HG03025 (cell line): ENCODE data around the gene TFAP2A.

ENCODE experiments used
- ATAC-seq: cut with Tn5 transposase; IDR thresholded peaks from one replicate; pipeline ENCODE4 v1.9.1; 2021; ENCODE audit warnings: mild to moderate bottlenecking, moderate library complexity; ENCODE audit not compliant: unreplicated experiment, low FRiP score

The TFAP2A gene

DNA sequence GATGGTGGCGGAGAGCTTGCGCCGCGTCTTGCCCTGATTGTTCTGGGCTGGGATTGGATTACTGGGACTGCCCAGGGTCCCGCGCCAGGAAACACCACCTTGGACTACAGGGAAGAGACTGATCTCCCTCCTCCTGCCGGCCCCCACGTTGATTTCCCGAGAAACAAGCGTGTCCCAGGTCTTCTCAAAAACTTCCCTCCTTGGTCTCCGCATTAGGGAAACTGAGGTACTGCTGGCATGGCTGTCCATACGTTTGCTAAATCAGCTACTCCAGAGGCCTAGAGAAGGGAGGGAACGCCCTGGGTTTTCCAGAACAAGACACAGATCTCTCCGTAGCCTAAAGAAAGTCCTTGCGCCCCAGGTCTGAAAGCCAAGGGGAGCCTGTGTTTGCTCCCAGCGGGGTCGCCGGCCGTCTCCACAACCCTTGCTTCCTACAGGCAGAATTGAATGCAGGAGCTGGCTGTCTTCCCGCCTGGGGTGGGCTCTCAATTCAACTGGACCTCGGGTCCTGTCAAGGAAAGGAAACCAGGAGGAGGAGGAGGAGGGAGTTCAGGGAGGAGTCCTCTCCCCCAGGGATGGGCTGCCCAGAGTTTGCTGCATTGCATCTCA lies 29.2 kb downstream of the TFAP2A start:
- ATAC-seq: no peak

DNA sequence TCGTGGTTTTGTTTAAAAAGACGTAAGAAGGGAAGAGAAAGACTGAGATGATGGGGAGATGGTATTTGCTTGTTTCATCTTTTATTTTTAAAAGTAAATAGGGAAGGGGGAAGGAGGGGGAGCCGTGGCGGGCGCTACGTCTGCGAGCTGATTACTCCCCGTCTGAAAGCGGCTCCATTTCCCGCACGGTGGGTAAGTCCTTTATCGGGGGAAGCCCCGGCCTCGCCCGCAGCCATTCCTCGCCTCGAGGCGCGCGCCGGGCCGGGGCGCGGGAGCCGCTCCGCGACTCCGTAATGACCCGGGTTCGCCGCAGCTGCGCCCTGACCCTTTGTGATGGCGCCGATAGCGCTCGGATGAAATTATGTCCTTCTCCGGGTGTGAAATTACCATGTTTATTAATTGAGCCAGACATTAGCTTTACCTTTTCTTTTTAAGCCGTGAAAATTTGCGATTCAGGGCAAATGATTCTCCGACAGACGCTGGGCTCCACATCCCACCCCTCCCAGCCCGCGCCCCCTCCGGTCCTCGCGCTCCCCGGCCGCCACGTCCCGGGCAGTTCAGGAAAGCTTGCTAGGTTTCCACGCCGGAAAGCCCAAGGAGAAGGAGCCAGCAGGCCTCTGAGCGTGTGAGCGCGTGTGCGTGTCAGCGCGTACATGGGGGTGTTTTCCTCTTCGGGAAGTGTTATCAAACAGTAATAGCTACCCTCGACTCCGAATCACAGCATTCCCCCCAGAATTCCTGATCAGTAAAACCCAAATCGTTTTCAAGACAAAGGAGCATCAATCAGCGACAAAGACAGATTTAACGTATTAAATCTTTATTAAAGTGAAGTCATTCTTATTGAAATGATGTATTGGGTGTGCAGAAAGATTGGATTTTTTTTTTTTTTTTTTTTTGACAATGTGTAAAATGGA lies 30.0 kb downstream of the TFAP2A start:
- ATAC-seq: no peak

GRCh38 chr6:10384091-10384609 lies 30.7 kb downstream of the TFAP2A start:
- ATAC-seq: no peak

GRCh38 chr6:10383331-10384090 lies 31.4 kb downstream of the TFAP2A start:
- ATAC-seq: no peak

DNA sequence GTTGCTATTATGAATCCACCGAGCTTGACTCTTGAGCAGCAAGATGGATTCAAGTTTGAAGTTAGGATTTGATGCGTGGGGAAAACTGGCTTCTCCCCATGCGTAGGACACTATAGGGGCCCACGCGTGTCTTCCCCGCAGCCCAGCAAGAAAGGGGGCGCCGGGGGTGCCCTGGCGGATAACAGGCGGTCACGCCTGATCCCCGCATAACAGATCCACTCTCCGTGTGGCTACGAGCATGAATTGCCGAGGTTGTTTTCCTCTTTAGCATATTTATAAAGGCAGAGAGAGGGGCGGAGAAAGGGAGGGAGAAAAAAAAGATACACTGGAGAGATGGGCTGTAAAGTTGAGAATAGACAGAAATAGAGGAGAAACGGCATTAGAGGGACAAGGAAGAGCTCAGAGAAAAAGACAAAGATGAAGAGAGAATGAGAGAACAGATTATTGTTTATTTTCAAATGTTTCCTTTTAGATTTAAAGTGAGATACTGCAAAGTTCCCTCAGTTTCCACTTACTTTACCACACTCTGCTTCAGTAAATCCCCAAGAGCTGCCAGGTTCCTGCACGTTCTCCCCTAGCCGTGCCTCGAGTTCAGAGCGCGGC lies 32.0 kb downstream of the TFAP2A start:
- no peak for ATAC-seq

DNA sequence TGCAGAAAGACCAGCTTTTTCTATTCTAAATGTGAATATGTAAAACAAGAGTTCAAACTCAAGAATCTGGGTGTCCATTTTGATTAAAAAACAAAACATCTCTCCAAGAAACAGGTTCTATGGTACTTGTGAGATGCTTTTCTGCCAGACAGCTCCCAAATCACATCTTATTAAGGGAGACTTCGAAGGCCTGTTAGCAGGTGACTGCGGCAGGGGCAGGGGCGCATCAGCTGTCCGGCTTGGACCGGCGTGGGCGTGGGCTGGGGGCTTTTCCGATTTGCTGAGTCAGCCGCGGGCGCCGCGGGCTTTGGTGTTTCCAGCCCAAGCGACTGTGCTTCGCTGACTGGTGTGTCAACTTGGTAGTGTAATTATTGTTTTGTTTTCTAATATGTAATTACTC lies 32.6 kb downstream of the TFAP2A start:
- no peak for ATAC-seq

- no peak for ATAC-seq
These were observed 33.1 kb downstream of the TFAP2A start for GRCh38 chr6:10381830-10382208.

DNA sequence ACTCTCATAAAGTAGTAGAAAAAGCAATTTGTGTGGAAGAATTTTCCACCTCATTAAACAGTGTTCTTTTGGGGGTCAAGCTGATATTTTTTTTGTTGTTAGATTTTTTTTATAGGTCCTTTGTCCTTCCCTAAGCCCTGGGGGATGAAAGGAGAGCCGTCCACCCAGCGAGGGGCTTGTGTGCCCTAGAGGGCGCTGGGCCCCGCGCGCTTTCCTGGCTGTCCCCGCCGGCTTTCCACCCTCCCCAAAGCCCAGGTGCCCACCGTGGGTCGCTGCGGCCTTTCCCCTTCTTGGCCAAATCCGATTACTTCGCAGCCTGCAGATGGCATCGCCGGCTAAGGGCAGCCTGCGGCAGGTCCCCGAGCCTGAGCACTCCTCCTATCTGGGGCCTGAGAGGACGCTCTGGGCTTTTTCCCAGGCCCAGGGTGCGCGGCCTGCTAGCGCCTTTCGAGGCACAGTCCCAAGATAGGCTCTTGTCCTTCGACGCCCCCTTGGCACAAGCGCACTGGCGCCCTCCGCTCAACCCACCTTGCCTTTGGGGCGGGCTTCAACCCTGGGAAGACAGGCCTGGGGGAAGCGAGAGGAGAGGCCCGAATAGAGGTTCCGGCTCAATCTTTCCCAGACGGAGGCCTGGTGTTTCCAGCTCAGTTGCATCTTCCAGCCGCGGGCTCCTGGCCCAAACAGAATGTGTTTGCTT lies 33.6 kb downstream of the TFAP2A start:
- ATAC-seq: no peak

GRCh38 chr6:10375391-10375969 lies 39.4 kb downstream of the TFAP2A start:
- ATAC-seq: no peak

- ATAC-seq: no peak
These were observed 41.1 kb downstream of the TFAP2A start for GRCh38 chr6:10373642-10374359.

GRCh38 chr6:10369896-10370295 lies 45.0 kb downstream of the TFAP2A start:
- no peak for ATAC-seq

DNA sequence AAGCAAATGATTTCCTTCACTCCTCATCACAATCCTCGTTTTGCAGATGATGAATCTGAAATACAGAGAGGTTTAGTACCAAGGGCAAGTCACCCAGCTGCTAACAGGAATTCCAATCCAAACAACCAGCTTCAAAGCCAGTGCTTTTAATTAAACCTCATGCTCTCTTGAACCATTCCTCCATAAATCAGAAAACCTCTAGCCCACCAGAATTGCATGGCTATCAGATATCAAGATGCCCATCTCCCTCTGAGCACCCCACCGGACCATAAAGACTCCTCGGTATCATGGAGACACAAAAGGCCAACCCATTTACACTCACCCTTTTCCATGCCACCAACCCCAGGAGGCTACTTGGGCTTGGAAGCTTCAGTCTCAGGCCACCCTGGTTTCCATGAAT lies 46.0 kb downstream of the TFAP2A start:
- no peak for ATAC-seq

GRCh38 chr6:10363911-10364310 lies 51.0 kb downstream of the TFAP2A start:
- ATAC-seq: no peak

DNA sequence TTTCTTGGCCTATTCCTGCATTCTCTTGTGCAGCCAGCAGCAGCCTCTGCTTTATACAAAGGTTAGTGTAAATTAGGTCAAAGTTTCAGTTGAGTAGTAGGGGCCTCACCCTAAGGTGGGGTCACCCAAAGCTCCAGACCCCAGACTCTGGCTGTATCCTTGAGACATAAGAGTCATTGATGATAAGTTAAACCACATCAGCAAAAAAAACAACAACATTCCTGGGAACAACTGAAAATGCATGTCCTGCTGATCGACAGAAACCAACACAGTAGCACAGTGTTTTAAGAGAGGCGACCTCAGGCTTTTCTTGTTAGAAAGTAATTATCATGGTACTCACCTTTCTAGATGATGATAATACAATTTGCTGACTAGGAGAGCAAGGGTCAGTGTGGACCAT lies 52.6 kb downstream of the TFAP2A start:
- no peak for ATAC-seq

DNA sequence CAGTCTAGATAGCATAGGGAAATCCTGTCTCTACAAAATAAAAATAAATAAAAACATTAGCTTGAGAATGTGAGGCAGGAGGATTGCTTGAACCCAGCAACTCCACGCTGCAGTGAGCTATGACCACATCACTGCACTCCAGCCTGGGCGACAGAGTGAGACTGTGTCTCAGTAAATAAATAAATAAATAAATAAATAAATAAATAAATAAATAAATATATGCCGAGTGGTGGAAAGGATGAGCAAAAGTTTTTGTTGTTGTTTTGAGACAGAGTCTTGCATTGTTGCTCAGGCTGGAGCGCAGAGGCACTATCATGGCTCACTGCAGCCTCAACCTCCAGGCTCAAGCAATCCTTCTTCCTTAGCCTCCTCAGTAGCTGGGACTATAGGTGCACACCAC lies 53.4 kb downstream of the TFAP2A start:
- ATAC-seq: no peak

DNA sequence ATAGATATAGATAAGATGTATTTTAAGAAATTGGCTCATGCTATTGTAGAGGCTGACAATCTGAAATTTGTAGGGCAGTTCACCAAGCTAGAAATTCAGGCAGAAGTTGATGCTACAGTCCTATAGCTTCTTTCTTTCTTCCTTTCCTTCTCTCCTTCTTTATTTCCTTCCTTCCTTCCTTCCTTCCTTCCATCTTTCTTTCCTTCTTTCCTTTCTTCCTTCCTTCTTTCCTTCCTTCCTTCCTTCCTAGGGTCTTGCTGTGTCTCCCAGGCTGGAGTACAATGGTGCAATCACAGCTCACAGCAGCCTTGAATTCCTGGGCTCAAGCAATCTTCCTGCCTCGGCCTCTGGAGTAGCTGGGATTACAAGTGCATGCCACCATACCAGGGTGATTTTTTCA lies 55.3 kb downstream of the TFAP2A start:
- no peak for ATAC-seq

DNA sequence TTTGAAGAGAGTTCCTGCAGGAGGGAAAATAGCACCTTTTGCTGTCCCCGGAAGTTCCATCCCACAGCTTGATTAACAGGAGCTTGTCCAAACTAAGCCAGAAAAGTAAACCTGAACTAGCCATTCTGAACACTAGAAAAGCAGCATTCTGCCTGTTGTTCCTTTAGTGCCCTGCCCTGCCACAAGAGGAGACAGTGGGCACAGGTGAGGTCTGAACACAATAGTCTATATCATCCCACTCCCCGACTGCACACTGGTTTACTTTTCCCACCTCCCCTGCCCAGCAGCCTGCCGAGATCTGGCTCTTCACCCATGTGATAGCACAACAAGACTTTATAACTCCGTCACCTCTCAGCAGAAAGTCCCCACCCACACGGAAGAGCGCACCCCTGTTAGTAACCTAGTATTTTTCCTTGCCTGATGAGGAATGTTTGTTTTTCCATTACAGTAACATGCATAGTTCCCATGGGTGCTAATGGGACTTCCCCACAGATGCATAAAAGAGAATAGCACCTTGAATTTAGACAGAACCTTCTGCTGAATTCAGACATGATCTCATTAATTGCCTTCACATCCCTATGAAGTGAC lies 59.7 kb downstream of the TFAP2A start:
- no peak for ATAC-seq

- no peak for ATAC-seq
These were observed 63.1 kb downstream of the TFAP2A start for GRCh38 chr6:10351791-10352190.

GRCh38 chr6:10350720-10351119 lies 64.2 kb downstream of the TFAP2A start:
- no peak for ATAC-seq
